ENCODE measurements around the gene USP9X. TPM values are rescaled to one million over a fixed set of nuclear protein-coding genes. Genes with fewer than 3 reads are reported as not detected.

The USP9X gene
- total RNA-seq, 6 donors from 2014 or later, result 56.8 to 117 (median 68.1) TPM

DNA sequence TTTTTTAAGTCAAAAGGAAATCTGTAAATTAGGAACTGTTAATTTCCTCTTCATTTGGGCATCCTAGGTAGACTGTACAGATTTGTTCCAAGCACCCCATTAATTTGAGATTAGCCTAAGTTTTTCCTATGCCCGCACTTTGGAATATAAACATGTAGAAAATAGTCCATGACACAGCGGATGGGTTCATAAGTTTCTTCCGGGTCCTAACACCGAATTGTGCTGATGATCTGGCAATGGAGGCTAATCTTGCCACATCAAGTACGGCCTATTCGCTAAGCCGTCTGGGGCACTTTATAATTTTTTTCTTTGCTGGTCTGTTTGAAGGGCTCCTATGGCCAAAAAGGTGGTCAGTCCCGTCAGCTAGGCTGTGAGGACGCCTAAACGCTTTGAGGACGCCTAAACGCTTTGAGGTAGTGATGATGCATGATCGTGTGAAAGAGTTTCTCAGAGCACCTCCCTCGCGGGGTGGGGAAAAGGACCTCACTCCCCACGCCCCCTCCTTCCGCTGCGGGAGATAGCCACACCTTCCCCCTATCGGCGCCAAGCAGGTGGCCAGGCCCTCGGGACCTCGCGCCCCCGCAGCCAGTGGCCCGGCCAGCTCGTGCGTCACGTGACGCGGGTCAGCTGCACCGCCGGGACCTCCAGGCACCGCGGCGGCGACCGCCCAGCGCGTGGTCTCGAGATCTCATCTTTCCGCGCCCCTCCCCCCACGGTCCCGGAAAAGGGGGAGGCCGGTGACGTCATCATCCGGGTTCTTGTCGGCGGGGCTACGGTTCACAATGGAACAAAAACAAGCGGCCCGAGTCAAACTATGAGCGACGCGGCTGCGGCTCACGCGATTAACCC, 977 bp upstream of the USP9X start:
- H3K4me3 ChIP-seq, result peak overlapping the region; percentile 43 to 75 (median 69)
- DNase-seq (peak; percentile 97), ATAC-seq (ENCODE audit: low FRiP score in 2 of 2) (peak; percentile 91 to 94)
- peak overlapping the region; percentile 94 to 100 (median 100) for H3K27ac ChIP-seq
- no peaks in the 10 kb centered on the region for H3K9me3 ChIP-seq
- peaks cover 0 to 5% (median 0%) of the 10 kb centered on the region in 4 donors for H3K27me3 ChIP-seq
- TF ChIP-seq EP300 (IDR thresholded peaks at IDR 0.05), result peak in 3 of 4 donors; percentile 16 to 95 (median 74)
- peak; percentile 90 to 94 for TF ChIP-seq POLR2AphosphoS5 (IDR thresholded peaks at IDR 0.05)
- peak in 3 of 4 donors; percentile 50 to 75 (median 75) for TF ChIP-seq POLR2A (IDR thresholded peaks at IDR 0.05)
- TF ChIP-seq, protein P1, sequence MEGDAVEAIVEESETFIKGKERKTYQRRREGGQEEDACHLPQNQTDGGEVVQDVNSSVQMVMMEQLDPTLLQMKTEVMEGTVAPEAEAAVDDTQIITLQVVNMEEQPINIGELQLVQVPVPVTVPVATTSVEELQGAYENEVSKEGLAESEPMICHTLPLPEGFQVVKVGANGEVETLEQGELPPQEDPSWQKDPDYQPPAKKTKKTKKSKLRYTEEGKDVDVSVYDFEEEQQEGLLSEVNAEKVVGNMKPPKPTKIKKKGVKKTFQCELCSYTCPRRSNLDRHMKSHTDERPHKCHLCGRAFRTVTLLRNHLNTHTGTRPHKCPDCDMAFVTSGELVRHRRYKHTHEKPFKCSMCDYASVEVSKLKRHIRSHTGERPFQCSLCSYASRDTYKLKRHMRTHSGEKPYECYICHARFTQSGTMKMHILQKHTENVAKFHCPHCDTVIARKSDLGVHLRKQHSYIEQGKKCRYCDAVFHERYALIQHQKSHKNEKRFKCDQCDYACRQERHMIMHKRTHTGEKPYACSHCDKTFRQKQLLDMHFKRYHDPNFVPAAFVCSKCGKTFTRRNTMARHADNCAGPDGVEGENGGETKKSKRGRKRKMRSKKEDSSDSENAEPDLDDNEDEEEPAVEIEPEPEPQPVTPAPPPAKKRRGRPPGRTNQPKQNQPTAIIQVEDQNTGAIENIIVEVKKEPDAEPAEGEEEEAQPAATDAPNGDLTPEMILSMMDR (IDR thresholded peaks at IDR 0.05), result peak in 3 of 6 experiments; percentile 27 to 61 (median 45)
- peaks cover 0 to 22% (median 6%) of the 10 kb centered on the region in 4 donors for H3K4me1 ChIP-seq
- WGBS, 2 donors, result 0 to 2% methylated on average over 6 to 46 of the region's 58 CpGs
- no peaks in the 10 kb centered on the region for H3K36me3 ChIP-seq

DNA sequence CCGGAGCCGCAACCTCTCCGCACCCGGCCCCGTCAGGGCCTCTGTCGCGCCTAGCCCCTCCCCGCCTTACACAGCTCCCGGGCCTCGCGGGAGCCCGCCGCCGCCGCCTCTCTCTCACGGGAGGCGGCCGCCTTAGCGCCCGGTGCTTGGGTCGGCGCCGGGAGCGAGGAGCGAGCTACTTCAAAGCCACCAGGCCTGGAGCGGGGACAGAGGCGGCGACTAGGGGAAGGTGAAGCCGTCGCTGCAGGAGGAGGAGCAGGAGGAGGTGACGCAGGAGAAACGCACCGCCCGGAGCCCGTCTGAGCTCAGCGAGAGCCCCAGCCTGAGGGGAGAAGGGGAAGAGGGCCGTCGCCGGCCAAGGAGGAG, 250 bp downstream of the USP9X start:
- DNase-seq (peak; percentile 49 to 92), ATAC-seq (ENCODE audit: low FRiP score in 2 of 2) (peak; percentile 62 to 64)
- peaks cover under 1 to 32% (median 11%) of the 10 kb centered on the region in 4 donors for H3K4me1 ChIP-seq
- WGBS, 2 donors, result 0% methylated on average over 13 of the region's 39 CpGs; no CpG with 5 or more reads in 1 of the 2 donors
- TF ChIP-seq POLR2AphosphoS5 (IDR thresholded peaks at IDR 0.05) (peak in 1 of 2 donors; percentile 2), POLR2A (IDR thresholded peaks at IDR 0.05) (peak in 2 of 4 donors; percentile 21 to 46), EP300 (IDR thresholded peaks at IDR 0.05) (no peak)
- TF ChIP-seq, protein P1 (IDR thresholded peaks at IDR 0.05), result no peak
- H3K36me3 ChIP-seq, result no peaks in the 10 kb centered on the region
- H3K27me3 ChIP-seq, result peaks cover 0 to 5% (median 0%) of the 10 kb centered on the region in 4 donors
- H3K9me3 ChIP-seq, result no peaks in the 10 kb centered on the region
- H3K27ac ChIP-seq, result peak overlapping the region; percentile 94 to 100 (median 100)
- H3K4me3 ChIP-seq, result peak overlapping the region; percentile 43 to 75 (median 69)

DNA sequence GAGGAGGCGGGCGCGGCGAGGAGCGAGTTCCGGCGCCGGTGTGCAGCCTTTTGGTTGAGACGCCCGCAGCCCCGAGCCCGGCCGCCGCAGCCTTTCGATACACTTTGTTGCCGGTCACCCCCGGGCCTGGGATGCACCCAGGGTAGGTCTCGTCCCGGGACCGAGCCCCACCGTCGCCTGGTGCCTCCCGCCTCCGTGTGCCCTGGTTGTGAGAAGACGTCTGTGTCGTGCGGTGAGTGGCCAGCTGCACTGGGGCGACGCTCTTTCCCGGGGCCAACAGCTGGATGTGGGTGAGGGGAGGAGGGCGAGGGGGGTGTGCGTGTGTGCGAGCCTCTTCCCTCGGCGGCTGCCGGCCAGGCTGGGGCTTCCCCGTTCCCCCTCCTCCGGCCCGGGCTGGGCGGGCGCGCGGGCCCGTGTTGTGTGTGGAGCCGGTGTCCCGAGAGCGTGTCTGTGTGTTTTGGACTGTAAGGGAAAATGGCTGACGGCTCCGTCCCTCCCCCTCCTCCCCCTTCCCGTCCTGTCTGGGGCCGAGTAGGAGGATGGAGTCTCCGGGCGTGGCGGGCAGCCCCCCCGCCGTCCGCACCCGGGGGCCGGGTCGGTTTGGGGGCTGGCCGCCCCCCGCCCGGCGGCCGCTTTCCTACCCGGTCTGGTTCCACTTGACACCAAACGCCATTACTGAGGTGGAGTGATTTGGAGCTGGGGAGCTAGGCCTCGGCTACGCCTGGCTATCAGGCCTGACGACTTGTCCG, 807 bp downstream of the USP9X start:
- Histone ChIP-seq H3K27me3 (peaks cover 0 to 5% (median 0%) of the 10 kb centered on the region in 4 donors), H3K4me1 (peaks cover 2 to 34% (median 14%) of the 10 kb centered on the region in 4 donors), H3K4me3 (peak overlapping the region; percentile 43 to 75 (median 69)), H3K36me3 (no peaks in the 10 kb centered on the region), H3K9me3 (no peaks in the 10 kb centered on the region), H3K27ac (peak overlapping the region; percentile 94 to 100 (median 100))
- DNase-seq, result peak; percentile 57 to 89
- peak; percentile 2 to 28 for ATAC-seq (ENCODE audit: low FRiP score in 2 of 2)
- TF ChIP-seq POLR2AphosphoS5 (IDR thresholded peaks at IDR 0.05) (peak; percentile 7 to 29), EP300 (IDR thresholded peaks at IDR 0.05) (no peak), POLR2A (IDR thresholded peaks at IDR 0.05) (peak in 2 of 4 donors; percentile 14 to 16)
- TF ChIP-seq, protein P1 (IDR thresholded peaks at IDR 0.05), result no peak
- 0 to 1% methylated on average over 4 to 31 of the region's 71 CpGs for WGBS, 2 donors

DNA sequence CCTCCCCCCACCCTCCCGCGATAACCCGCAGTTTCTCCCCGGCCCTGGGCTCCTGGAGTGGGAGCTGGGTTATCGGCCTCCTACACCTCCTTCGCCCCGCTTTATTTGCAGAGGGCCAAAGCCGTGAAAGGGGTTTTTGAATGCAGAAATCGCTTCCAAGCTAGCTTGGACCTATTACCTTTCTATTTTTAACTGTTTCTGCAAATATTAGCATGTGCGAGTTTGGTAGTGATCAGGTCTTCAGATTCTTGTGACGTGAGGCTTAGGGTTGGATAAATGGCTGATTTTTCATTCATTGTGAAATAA, 1.3 kb downstream of the USP9X start:
- TF ChIP-seq POLR2A (IDR thresholded peaks at IDR 0.05) (no peak), POLR2AphosphoS5 (IDR thresholded peaks at IDR 0.05) (no peak), EP300 (IDR thresholded peaks at IDR 0.05) (no peak)
- TF ChIP-seq, protein P1 (IDR thresholded peaks at IDR 0.05), result no peak
- DNase-seq (no peak), ATAC-seq (ENCODE audit: low FRiP score in 2 of 2) (no peak)
- Histone ChIP-seq H3K36me3 (no peaks in the 10 kb centered on the region), H3K27ac (peak overlapping the region; percentile 94 to 100 (median 100)), H3K4me1 (peaks cover 4 to 39% (median 16%) of the 10 kb centered on the region in 4 donors), H3K27me3 (peaks cover 0 to 5% (median 0%) of the 10 kb centered on the region in 4 donors), H3K4me3 (peak overlapping the region; percentile 43 to 75 (median 69)), H3K9me3 (no peaks in the 10 kb centered on the region)
- 0 to 6% methylated on average over 7 to 11 of the region's 11 CpGs for WGBS, 2 donors
